SK-N-SH (cell line): ENCODE data around the gene GRM8.

ENCODE experiments used
- CTCF ChIP-seq: fragments of 200-600 bp; sonication (generic); IDR thresholded peaks from 2 replicates; pipeline ENCODE4 v1.6.1; 2017; ENCODE audit warnings: antibody characterized with exemption, mild to moderate bottlenecking, moderate library complexity
- EP300 ChIP-seq, 2 experiments: IDR thresholded peaks; 2 replicates each; pipeline versions ENCODE4 v1.4.0 to v1.6.1; 2012; ENCODE audit warnings: borderline replicate concordance in 1 of 2, low read depth in 1 of 2, low read length in 1 of 2
- JUND ChIP-seq: IDR thresholded peaks from 2 replicates; pipeline ENCODE4 v1.4.0; 2012
- POLR2AphosphoS5 ChIP-seq: IDR thresholded peaks from 2 replicates; pipeline ENCODE4 v1.6.1; 2012; ENCODE audit warnings: low read depth, low read length
- SMC3 ChIP-seq: IDR thresholded peaks from 2 replicates; pipeline ENCODE4 v1.6.1; 2012; ENCODE audit warnings: low read depth, low read length, improper control_type of control experiment
- USF2 ChIP-seq: fragments of 150-350 bp; IDR thresholded peaks from 2 replicates; pipeline ENCODE4 v1.6.1; 2017; ENCODE audit warnings: antibody characterized with exemption, low read length, low read depth, borderline replicate concordance

- TF ChIP-seq CTCF (no peak), SMC3 (no peak), EP300 (IDR thresholded peaks at IDR 0.05; ENCODE audit: borderline replicate concordance in 1 of 2, low read depth in 1 of 2, low read length in 1 of 2) (no peak), POLR2AphosphoS5 (no peak), JUND (no peak), USF2 (no peak)
Measured at GRCh38 chr7:127021857-127022256, 230.9 kb downstream of the GRM8 start.
